T-cell (primary cell): Measurements from ENCODE around the gene RBM20. TPM values are rescaled to one million over a fixed set of nuclear protein-coding genes. Genes with fewer than 3 reads are reported as not detected.

Experiments
- ATAC-seq, 4 experiments: fragments of 200-7000 bp in 3 of 4; fragments of 150-1000 bp in 1 of 4; cut with Tn5 transposase; replicated peaks in 1 of 4; 1 replicate in 3 of 4; 2 replicates in 1 of 4; pipeline ENCODE4 v1.10.0; 2021; ENCODE audit warnings: moderate library complexity in 3 of 4, mild to moderate bottlenecking in 2 of 4, moderate number of reproducible peaks in 1 of 4
- CTCF ChIA-PET, 2 donors: fragments of 300-600 bp; sonication (Branson Sonifier 250); formaldehyde crosslinking; loops; one replicate each; lab custom pipeline; 2022; ENCODE audit warnings: antibody characterized with exemption in 2 of 2; lab: Charles Lee
- POLR2A ChIA-PET, 2 donors: fragments of 300-600 bp; sonication (Branson Sonifier 250); formaldehyde crosslinking; loops; one replicate each; lab custom pipeline; 2022; ENCODE audit warnings: antibody characterized with exemption in 2 of 2; lab: Charles Lee
- DNase-seq, 35 experiments: peaks; one replicate each; pipeline versions ENCODE4 v3.0.0 to v3.0.0-alpha.2; 2013 to 2023
- H3K27ac ChIP-seq: one replicate; pipeline ENCODE4 v1.5.1; 2013; ENCODE audit warnings: low read length
- H3K27me3 ChIP-seq, 2 experiments: replicated peaks in 1 of 2; 1 replicate in 1 of 2; 2 replicates in 1 of 2; pipeline versions ENCODE4 v1.6.1 to v1.7.0; 2013; ENCODE audit warnings: low read length in 1 of 2, mixed read lengths in 1 of 2; ENCODE audit not compliant: control insufficient read depth in 2 of 2, insufficient read depth in 2 of 2; ENCODE audit errors: extremely low read depth in 1 of 2
- H3K36me3 ChIP-seq, 2 donors: 1 replicate in 1 of 2; 2 replicates in 1 of 2; pipeline versions ENCODE4 v1.6.1 to v1.7.0; 2013; ENCODE audit warnings: low read length in 1 of 2; ENCODE audit not compliant: control insufficient read depth in 2 of 2, insufficient read depth in 1 of 2; ENCODE audit errors: extremely low read depth in 1 of 2
- H3K4me1 ChIP-seq, 2 experiments: 1 replicate in 1 of 2; 2 replicates in 1 of 2; pipeline versions ENCODE4 v1.6.1 to v1.7.0; 2013; ENCODE audit warnings: low read length in 2 of 2, mixed read lengths in 1 of 2; ENCODE audit not compliant: insufficient read depth in 2 of 2, control insufficient read depth in 1 of 2; ENCODE audit errors: extremely low read depth in 1 of 2
- H3K4me3 ChIP-seq, 2 donors: 1 replicate in 1 of 2; 2 replicates in 1 of 2; pipeline versions ENCODE4 v1.5.1 to v1.7.0; 2013; ENCODE audit warnings: mild to moderate bottlenecking in 2 of 2, low read length in 1 of 2, moderate library complexity in 1 of 2; ENCODE audit not compliant: control insufficient read depth in 1 of 2; ENCODE audit errors: extremely low read depth in 1 of 2
- H3K9me3 ChIP-seq: 2 replicates; pipeline ENCODE4 v1.7.0; 2013
- H3K27ac Mint-ChIP-seq, 2 donors: one replicate each; pipeline ENCODE4 v1.8.0; 2020 to 2021; ENCODE audit warnings: mild to moderate bottlenecking in 2 of 2, mixed read lengths in 2 of 2
- H3K27me3 Mint-ChIP-seq, 2 donors: one replicate each; pipeline ENCODE4 v1.8.0; 2021 to 2022; ENCODE audit warnings: mixed read lengths in 2 of 2
- H3K36me3 Mint-ChIP-seq: one replicate; pipeline ENCODE4 v1.8.0; 2021; ENCODE audit warnings: mixed read lengths
- H3K4me1 Mint-ChIP-seq, 3 donors: one replicate each; pipeline ENCODE4 v1.8.0; 2020 to 2022; ENCODE audit warnings: mixed read lengths in 3 of 3, mild to moderate bottlenecking in 1 of 3
- H3K4me3 Mint-ChIP-seq, 3 donors: one replicate each; pipeline ENCODE4 v1.8.0; 2020 to 2022; ENCODE audit warnings: mild to moderate bottlenecking in 3 of 3, mixed read lengths in 3 of 3, moderate library complexity in 3 of 3
- H3K9me3 Mint-ChIP-seq, 3 donors: one replicate each; pipeline ENCODE4 v1.8.0; 2020 to 2022; ENCODE audit warnings: mixed read lengths in 3 of 3
- WGBS: methylation state at CpG from one replicate; pipeline ENCODE4 v1.1.5; 2013; ENCODE audit warnings: missing lambda C conversion rate; ENCODE audit not compliant: insufficient coverage; 5-methylcytosine and 5-hydroxymethylcytosine counted together
- total RNA-seq, 35 experiments: library from RNA in 6 of 35; stranded (reverse) in 6 of 35; fragments of 120-200 nt in 1 of 35; gene quantifications; one replicate each; pipeline versions ENCODE4 v1.2.1 to v1.2.4 and lab custom pipeline; 2013 to 2026

RBM20 gene
- total RNA-seq, 5 donors from 2014 or later (not counting 1 experiment from before 2014, with no cell fraction given), result 0.09 to 3.0 (median 0.33) TPM

- Mint-ChIP-seq H3K4me1 (peaks cover 69 to 77% (median 69%) of the 10 kb centered on the region in 3 donors), H3K36me3 (peaks cover 64% of the 10 kb centered on the region), H3K27ac (peak overlapping the region; percentile 46 to 70), H3K9me3 (no peaks in the 10 kb centered on the region), H3K4me3 (peak overlapping the region; percentile 4 to 15 (median 8)), H3K27me3 (no peaks in the 10 kb centered on the region)
- Histone ChIP-seq H3K36me3 (peaks cover 0 to 52% of the 10 kb centered on the region in 2 donors), H3K4me1 (peaks cover 12 to 30% of the 10 kb centered on the region in 2 experiments), H3K27ac (peak overlapping the region; percentile 40), H3K27me3 (no peaks in the 10 kb centered on the region), H3K4me3 (no peak overlapping the region), H3K9me3 (no peaks in the 10 kb centered on the region)
- peak in 1 of 4 experiments; percentile 4 for ATAC-seq
- CTCF ChIA-PET, result interaction anchor here (1.1 to 1.7 kb wide), 6 partner anchors 9 to 275 kb away, joined by 3 to 7 read pairs (median 4); no protein-coding TSS in a partner anchor
- WGBS, result 85% methylated on average over 2 of the region's 5 CpGs
- no peak for DNase-seq
- POLR2A ChIA-PET, result interaction anchor here (1.0 to 2.6 kb wide), 12 partner anchors 8 to 141 kb away, joined by 3 to 18 read pairs (median 6); partner anchors contain the start of gene PDCD4 (in 1 of the 2)
Observed at GRCh38 chr10:110885932-110886674, 242.0 kb downstream of the RBM20 start.

- Histone ChIP-seq H3K27ac (no peak overlapping the region), H3K36me3 (peaks cover 0 to 58% of the 10 kb centered on the region in 2 donors), H3K9me3 (no peaks in the 10 kb centered on the region), H3K4me3 (no peak overlapping the region), H3K4me1 (peaks cover 11 to 29% of the 10 kb centered on the region in 2 experiments), H3K27me3 (no peaks in the 10 kb centered on the region)
- Mint-ChIP-seq H3K9me3 (no peaks in the 10 kb centered on the region), H3K4me1 (peaks cover 67 to 77% (median 68%) of the 10 kb centered on the region in 3 donors), H3K4me3 (no peak overlapping the region), H3K36me3 (peaks cover 60% of the 10 kb centered on the region), H3K27ac (peak overlapping the region; percentile 64 to 71), H3K27me3 (no peaks in the 10 kb centered on the region)
- ChIA-PET CTCF (interaction anchor here in 1 of 2 donors (0.5 to 1.7 kb wide), 9 partner anchors 9 to 293 kb away, joined by 3 to 7 read pairs (median 4); no protein-coding TSS in a partner anchor), POLR2A (interaction anchor here (0.5 to 2.6 kb wide), 20 partner anchors 9 to 142 kb away, joined by 3 to 18 read pairs (median 4); partner anchors contain the start of genes BBIP1 (in 1 of the 2), PDCD4 (in 1 of the 2) and SHOC2 (in 1 of the 2))
- WGBS, result no CpG with 5 or more reads among the region's 1 CpG
- DNase-seq, result no peak
- no peak for ATAC-seq
Observed at GRCh38 chr10:110887560-110887959, 243.4 kb downstream of the RBM20 start.

Other genes with a start within 250 kb of the RBM20 start
- gene DUSP5, start 146.4 kb upstream of the RBM20 start, total RNA-seq, result 10 to 100 TPM in 2 of 5 donors, 1 to 10 TPM in 3; 6.6 to 69.5 (median 9.6) TPM
- gene SMC3, start 76.6 kb upstream of the RBM20 start, total RNA-seq, result 10 to 100 TPM; 37.1 to 42.0 (median 39.2) TPM
- gene PDCD4, start 227.6 kb downstream of the RBM20 start, total RNA-seq, result 100 to 1,000 TPM; 239 to 335 (median 309) TPM